HG03280 (cell line): ENCODE data around the gene DCAF11.

Experiments
- ATAC-seq: cut with Tn5 transposase; IDR thresholded peaks from one replicate; pipeline ENCODE4 v1.9.1; 2021; ENCODE audit warnings: mild to moderate bottlenecking, moderate library complexity; ENCODE audit not compliant: unreplicated experiment

DCAF11 gene

GRCh38 chr14:24151404-24152080 lies 37.0 kb downstream of the DCAF11 start:
- ATAC-seq, result no peak

- ATAC-seq, result no peak
Observed at GRCh38 chr14:24155100-24155499, 40.5 kb downstream of the DCAF11 start.

GRCh38 chr14:24156840-24157239 lies 42.3 kb downstream of the DCAF11 start:
- no peak for ATAC-seq

- no peak for ATAC-seq
Observed at GRCh38 chr14:24157331-24157730, 42.8 kb downstream of the DCAF11 start.

- no peak for ATAC-seq
Observed at GRCh38 chr14:24159777-24160498, 45.4 kb downstream of the DCAF11 start.

GRCh38 chr14:24160499-24160849 lies 45.9 kb downstream of the DCAF11 start:
- no peak for ATAC-seq

- peak; percentile 82 for ATAC-seq
Observed at GRCh38 chr14:24160850-24161804, 46.5 kb downstream of the DCAF11 start, which contains the start of gene IRF9. TSS of gene IRF9 (plus strand) at chr14:24161265. CDS start at chr14:24162145, 880 bp downstream.

GRCh38 chr14:24162093-24162492 lies 47.5 kb downstream of the DCAF11 start:
- ATAC-seq, result no peak

GRCh38 chr14:24164518-24164991 lies 50.0 kb downstream of the DCAF11 start:
- no peak for ATAC-seq

GRCh38 chr14:24165785-24166184 lies 51.2 kb downstream of the DCAF11 start:
- no peak for ATAC-seq

- ATAC-seq, result no peak
Observed at GRCh38 chr14:24167469-24168114, 53.0 kb downstream of the DCAF11 start.

- peak; percentile 76 for ATAC-seq
Observed at GRCh38 chr14:24171422-24172260, 57.1 kb downstream of the DCAF11 start, which contains the start of gene REC8. TSS of gene REC8 (plus strand) at chr14:24172080. CDS start at chr14:24172553, 473 bp downstream.

GRCh38 chr14:24172261-24172860 lies 57.8 kb downstream of the DCAF11 start:
- ATAC-seq, result no peak

- ATAC-seq, result no peak
Observed at GRCh38 chr14:24172871-24173281, 58.3 kb downstream of the DCAF11 start.
